Thyroid gland (tissue), 4 donors: ENCODE results near the gene PTCSC3. TPM values are rescaled to one million over a fixed set of nuclear protein-coding genes. Genes with fewer than 3 reads are reported as not detected.
"Not testable (repeated sequence)": the region's sequence is repeated elsewhere in the genome, so short reads cannot be mapped to it uniquely, and the experiment has no call there.

Experiments
- DNase-seq, 2 donors: peaks; one replicate each; pipeline ENCODE4 v3.0.0-alpha.2; 2019
- H3K27ac ChIP-seq, 3 donors: fragments of 200-600 bp; sonication (generic); 1 replicate in 2 of 3; 2 replicates in 1 of 3; pipeline ENCODE4 v1.5.1; 2016 to 2019; ENCODE audit warnings: mild to moderate bottlenecking in 1 of 3, moderate library complexity in 1 of 3
- H3K27me3 ChIP-seq: fragments of 200-600 bp; sonication (generic); one replicate; pipeline ENCODE4 v1.5.1; 2019
- H3K36me3 ChIP-seq, 2 donors: fragments of 200-600 bp; sonication (generic); one replicate each; pipeline ENCODE4 v1.5.1; 2016 to 2019
- H3K4me1 ChIP-seq, 2 donors: fragments of 200-600 bp; sonication (generic); one replicate each; pipeline ENCODE4 v1.5.1; 2017 to 2019
- H3K4me3 ChIP-seq, 3 donors: fragments of 200-600 bp; sonication (generic); replicated peaks in 1 of 3; 1 replicate in 2 of 3; 2 replicates in 1 of 3; pipeline ENCODE4 v1.5.1; 2016; ENCODE audit warnings: mild to moderate bottlenecking in 1 of 3
- H3K9me3 ChIP-seq: fragments of 200-600 bp; sonication (generic); one replicate; pipeline ENCODE4 v1.5.1; 2017
- POLR2A ChIP-seq, 2 donors: fragments of 450-650 bp; IDR thresholded peaks; one replicate each; pipeline ENCODE4 v1.6.1; 2017; ENCODE audit warnings: antibody characterized with exemption in 2 of 2, mild to moderate bottlenecking in 2 of 2, moderate library complexity in 1 of 2
- WGBS, 2 donors: methylation state at CpG; one replicate each; pipeline ENCODE4 v1.1.5; 2017; 5-methylcytosine and 5-hydroxymethylcytosine counted together
- intact Hi-C: fragments of 100-400 bp; cut with DNase I; formaldehyde crosslinking; loops from one replicate; pipeline ENCODE4 v1.15.1; 2023
- total RNA-seq, 4 donors: library from RNA; depleted of rRNA; stranded (reverse); fragments of >200 nt; gene quantifications; one replicate each; pipeline ENCODE4 v1.2.3, GENCODE V29; 2016
- TF ChIP-seq, protein P1 (sequence below), 6 experiments: fragments of 200-600 bp in 3 of 6; fragments of 450-650 bp in 3 of 6; sonication (generic) in 3 of 6; IDR thresholded peaks; one replicate each; pipeline ENCODE4 v1.5.1; 2016 to 2019; ENCODE audit warnings: antibody characterized with exemption in 6 of 6, mild to moderate bottlenecking in 2 of 6, inconsistent platforms in 1 of 6, moderate library complexity in 1 of 6

Gene PTCSC3
- total RNA-seq, 4 donors from 2014 or later: 20.6 to 42.0 (median 29.3) TPM

DNA sequence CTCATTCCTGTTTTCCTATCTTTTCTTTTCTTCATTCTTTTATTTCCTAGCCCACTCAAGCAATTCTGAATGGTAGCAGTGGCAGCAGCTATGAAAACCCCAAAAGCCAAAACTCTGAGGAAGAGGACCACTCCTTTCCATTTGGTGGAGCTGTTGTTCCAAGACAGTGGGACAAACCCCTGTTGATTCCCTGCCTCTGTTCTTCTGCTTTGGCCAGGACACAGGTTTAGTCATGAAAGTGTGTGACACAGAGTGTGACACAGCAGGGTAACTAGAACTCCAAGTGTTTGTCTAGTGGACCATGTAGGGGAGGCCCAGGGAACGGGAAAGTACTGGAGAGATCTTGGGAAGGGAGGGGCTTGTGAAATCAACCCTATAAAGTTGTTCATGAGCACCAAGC is 71.1 kb downstream of the PTCSC3 start:
- H3K9me3 ChIP-seq: no peaks in the 10 kb centered on the region
- H3K36me3 ChIP-seq: no peaks in the 10 kb centered on the region
- WGBS, 2 donors: 0% methylated on average over 1 of the region's 1 CpG
- DNase-seq: peak; percentile 80 to 84
- no peaks in the 10 kb centered on the region for H3K27me3 ChIP-seq
- intact Hi-C loops: no loop called here
- H3K4me1 ChIP-seq: peaks cover 0 to 4% of the 10 kb centered on the region in 2 donors
- no peak overlapping the region for H3K4me3 ChIP-seq
- peak overlapping the region; percentile 64 to 80 (median 73) for H3K27ac ChIP-seq
- peak in 1 of 2 donors; percentile 73 for TF ChIP-seq POLR2A (IDR thresholded peaks at IDR 0.05)
- TF ChIP-seq, protein P1, sequence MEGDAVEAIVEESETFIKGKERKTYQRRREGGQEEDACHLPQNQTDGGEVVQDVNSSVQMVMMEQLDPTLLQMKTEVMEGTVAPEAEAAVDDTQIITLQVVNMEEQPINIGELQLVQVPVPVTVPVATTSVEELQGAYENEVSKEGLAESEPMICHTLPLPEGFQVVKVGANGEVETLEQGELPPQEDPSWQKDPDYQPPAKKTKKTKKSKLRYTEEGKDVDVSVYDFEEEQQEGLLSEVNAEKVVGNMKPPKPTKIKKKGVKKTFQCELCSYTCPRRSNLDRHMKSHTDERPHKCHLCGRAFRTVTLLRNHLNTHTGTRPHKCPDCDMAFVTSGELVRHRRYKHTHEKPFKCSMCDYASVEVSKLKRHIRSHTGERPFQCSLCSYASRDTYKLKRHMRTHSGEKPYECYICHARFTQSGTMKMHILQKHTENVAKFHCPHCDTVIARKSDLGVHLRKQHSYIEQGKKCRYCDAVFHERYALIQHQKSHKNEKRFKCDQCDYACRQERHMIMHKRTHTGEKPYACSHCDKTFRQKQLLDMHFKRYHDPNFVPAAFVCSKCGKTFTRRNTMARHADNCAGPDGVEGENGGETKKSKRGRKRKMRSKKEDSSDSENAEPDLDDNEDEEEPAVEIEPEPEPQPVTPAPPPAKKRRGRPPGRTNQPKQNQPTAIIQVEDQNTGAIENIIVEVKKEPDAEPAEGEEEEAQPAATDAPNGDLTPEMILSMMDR (IDR thresholded peaks at IDR 0.05): peak in 4 of 6 experiments; percentile 54 to 85 (median 72)

DNA sequence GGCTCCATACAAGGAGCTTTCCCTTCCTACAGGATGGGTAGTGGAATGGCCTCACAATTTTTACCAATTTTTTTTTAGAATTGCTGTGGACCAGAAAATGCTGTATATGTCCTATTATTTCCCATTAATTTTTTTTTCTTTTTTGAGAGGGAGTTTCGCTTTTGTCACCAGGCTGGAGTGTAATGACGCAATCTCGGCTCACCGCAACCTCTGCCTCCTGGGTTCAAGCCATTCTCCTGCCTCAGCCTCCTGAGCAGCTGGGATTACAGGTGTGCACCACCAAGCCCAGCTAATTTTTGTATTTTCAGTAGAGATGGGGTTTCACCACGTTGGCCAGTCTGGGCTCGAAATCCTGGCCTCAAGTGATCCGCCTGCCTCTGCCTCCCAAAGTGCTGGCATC is 72.3 kb downstream of the PTCSC3 start:
- DNase-seq, H3K9me3 ChIP-seq, intact Hi-C loops, H3K27me3 ChIP-seq, H3K36me3 ChIP-seq, H3K4me1 ChIP-seq, H3K4me3 ChIP-seq: not testable (repeated sequence)
- peak overlapping the region in 2 of 3 donors; percentile 64 to 80 for H3K27ac ChIP-seq
- 87 to 88% methylated on average over 6 of the region's 7 CpGs for WGBS, 2 donors

DNA sequence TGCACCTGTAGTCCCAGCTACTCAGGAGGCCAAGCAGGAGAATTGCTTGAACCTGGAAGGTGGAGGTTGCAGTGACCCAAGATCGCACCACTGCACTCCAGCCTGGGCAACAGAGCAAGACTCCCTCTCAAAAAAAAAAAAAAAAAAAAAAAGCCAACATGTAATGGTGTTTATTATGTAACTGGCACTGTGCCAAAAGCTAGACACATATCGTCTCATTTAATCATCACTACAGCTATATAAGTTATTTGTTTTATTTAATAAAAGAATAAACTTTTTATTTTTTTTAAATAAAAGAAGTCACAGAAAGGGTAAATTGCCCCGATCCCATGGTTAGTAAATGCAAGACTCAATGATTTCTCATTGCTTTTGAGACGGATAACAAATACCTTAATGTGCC is 76.9 kb downstream of the PTCSC3 start:
- TF ChIP-seq, protein P1 (IDR thresholded peaks at IDR 0.05): no peak
- TF ChIP-seq POLR2A (IDR thresholded peaks at IDR 0.05): no peak
- Histone ChIP-seq H3K9me3 (no peaks in the 10 kb centered on the region), H3K36me3 (no peaks in the 10 kb centered on the region), H3K27me3 (no peaks in the 10 kb centered on the region), H3K4me3 (no peak overlapping the region), H3K4me1 (peaks cover 3 to 7% of the 10 kb centered on the region in 2 donors), H3K27ac (no peak overlapping the region)
- intact Hi-C loops: no loop called here
- DNase-seq: no peak
- 91 to 95% methylated on average over 4 of the region's 4 CpGs for WGBS, 2 donors

DNA sequence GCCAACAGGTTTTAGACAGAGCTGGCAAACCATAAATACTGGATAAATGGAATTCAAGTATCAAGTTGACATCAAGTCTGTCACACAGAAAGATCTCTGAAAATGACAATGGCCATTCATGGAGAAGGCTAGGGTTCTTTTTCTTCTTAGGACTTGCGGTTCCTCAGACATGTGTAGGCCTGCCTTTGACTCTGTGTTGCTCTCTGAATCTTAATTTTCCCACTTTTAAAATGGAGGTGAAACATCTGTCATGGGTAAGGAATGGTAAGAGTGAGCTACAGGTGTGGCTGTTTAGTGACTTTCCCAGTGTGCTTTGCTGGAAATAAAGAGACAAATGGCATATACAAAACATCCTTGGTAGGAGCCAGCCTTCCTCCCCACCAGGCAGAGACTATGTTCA is 79.2 kb downstream of the PTCSC3 start:
- WGBS, 2 donors: 96 to 100% methylated on average over 1 of the region's 1 CpG

DNA sequence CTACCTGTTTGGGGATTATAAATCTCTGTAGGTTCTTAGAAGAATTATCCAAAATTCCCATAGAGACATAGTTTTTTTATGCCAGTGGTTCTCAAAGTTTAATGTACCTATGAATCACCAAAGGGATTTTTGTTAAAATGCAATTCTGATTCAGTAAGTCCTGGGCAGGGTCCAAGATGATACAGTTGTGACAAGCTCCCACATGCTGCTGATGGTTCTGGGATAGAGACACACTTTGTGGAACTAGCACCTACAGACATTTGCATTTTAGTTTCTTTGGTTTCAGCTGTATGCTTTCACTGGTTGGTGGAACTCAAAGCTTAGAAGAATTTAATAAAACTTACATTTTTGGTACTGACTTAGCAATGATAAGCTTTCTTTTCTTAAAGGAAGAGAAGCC is 80.4 kb downstream of the PTCSC3 start:
- Histone ChIP-seq H3K4me3 (no peak overlapping the region), H3K27me3 (no peaks in the 10 kb centered on the region), H3K4me1 (peaks cover 11% of the 10 kb centered on the region in 2 donors), H3K9me3 (no peaks in the 10 kb centered on the region), H3K27ac (no peak overlapping the region), H3K36me3 (no peaks in the 10 kb centered on the region)
- no peak for DNase-seq
- TF ChIP-seq POLR2A (IDR thresholded peaks at IDR 0.05): no peak
- TF ChIP-seq, protein P1 (IDR thresholded peaks at IDR 0.05): no peak
- intact Hi-C loops: no loop called here

More for the DNA sequence above, 79.2 kb downstream of the PTCSC3 start:
- Histone ChIP-seq H3K27ac (no peak overlapping the region), H3K4me3 (no peak overlapping the region), H3K4me1 (peaks cover 11% of the 10 kb centered on the region in 2 donors), H3K9me3 (no peaks in the 10 kb centered on the region), H3K36me3 (no peaks in the 10 kb centered on the region), H3K27me3 (no peaks in the 10 kb centered on the region)
- DNase-seq: no peak
- intact Hi-C loops: no loop called here
- no peak for TF ChIP-seq POLR2A (IDR thresholded peaks at IDR 0.05)
- TF ChIP-seq, protein P1 (IDR thresholded peaks at IDR 0.05): no peak

DNA sequence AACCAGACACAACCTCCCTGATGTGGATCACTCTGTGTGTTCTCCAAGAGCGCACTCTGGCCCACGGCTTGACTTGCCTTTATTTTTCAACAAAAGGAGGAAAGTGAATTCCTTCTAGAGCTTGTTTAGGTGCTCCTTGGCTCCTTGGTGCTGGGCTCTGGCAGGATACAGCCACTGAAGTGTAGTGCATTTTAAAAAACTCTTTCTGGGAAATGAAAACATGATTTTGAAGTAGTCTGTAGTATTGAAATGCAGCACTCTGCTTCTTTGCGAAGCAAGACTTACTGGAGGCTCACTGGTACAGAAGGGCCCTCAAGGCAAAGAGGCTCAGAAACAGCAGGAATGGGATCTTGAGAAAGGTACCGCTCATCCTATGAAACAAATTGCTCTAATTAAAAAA is 81.6 kb downstream of the PTCSC3 start:
- Histone ChIP-seq H3K27me3 (no peaks in the 10 kb centered on the region), H3K4me1 (peaks cover 11% of the 10 kb centered on the region in 2 donors), H3K9me3 (no peaks in the 10 kb centered on the region), H3K4me3 (no peak overlapping the region), H3K27ac (peak overlapping the region; percentile 44 to 86 (median 68)), H3K36me3 (no peaks in the 10 kb centered on the region)
- intact Hi-C loops: no loop called here
- peak in 1 of 2 donors; percentile 49 for TF ChIP-seq POLR2A (IDR thresholded peaks at IDR 0.05)
- TF ChIP-seq, protein P1 (IDR thresholded peaks at IDR 0.05): no peak
- DNase-seq: peak; percentile 85 to 87
- WGBS, 2 donors: 21 to 32% methylated on average over 4 of the region's 4 CpGs
